ENCODE results near the gene TUBGCP4. TPM values are rescaled to one million over a fixed set of nuclear protein-coding genes. Genes with fewer than 3 reads are reported as not detected.

Gene TUBGCP4, protein sequence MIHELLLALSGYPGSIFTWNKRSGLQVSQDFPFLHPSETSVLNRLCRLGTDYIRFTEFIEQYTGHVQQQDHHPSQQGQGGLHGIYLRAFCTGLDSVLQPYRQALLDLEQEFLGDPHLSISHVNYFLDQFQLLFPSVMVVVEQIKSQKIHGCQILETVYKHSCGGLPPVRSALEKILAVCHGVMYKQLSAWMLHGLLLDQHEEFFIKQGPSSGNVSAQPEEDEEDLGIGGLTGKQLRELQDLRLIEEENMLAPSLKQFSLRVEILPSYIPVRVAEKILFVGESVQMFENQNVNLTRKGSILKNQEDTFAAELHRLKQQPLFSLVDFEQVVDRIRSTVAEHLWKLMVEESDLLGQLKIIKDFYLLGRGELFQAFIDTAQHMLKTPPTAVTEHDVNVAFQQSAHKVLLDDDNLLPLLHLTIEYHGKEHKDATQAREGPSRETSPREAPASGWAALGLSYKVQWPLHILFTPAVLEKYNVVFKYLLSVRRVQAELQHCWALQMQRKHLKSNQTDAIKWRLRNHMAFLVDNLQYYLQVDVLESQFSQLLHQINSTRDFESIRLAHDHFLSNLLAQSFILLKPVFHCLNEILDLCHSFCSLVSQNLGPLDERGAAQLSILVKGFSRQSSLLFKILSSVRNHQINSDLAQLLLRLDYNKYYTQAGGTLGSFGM
- 5.3 TPM for polyA plus RNA-seq (2013, experiment 1 of 2)
- 5.1 TPM for polyA plus RNA-seq (2013, experiment 2 of 2)

DNA sequence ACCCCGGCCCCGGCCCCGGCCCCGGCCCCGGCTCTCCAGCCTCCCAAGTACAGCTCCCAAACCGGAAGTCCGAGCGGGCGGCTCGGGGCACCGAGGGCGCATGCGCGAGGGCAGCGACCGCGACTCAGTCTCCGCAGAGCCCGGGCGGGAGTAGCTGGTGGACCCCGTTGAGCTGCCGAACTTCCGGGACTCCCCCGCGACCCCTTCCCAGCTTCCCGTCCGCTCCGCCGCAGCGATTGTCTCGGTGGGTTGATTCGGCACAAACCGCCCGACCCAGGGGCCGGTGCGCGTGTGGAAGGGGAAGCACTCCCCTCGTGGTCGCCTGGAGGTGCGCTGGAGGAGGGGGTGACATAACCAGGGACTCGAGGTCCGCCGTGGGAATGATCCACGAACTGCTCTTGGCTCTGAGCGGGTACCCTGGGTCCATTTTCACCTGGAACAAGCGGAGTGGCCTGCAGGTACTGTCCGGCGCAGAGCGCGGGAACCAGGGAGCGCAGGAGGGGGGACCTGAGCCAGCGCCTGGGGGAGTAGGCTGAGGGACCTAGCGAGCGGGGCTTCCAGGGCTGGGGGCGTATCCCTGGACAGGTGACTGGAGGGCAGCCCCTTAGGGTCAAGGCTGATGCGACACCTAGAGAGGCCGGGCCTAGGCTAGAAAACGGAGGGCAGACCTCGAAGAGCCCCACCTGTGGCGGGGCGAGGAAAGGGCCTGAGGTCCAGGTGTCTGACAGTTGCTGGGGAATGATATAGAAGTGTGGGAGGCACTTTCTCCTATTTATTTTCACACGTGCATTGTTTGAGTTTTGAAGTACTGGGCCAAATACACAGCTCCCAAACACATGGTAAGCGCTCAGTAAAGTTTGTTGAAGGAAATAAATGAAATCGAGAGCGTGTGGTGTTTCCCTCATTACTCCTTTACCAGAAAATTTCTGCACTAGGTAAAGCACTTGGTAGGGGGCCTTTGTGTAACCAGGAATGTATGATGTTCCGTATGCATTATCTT, at the start of gene TUBGCP4, which contains the start of gene ZSCAN29:
Gene TUBGCP4 (plus strand): TSS at position 127 of the 1,000 bp plus-strand sequence. CDS start 254 bp downstream, at position 381.
Gene ZSCAN29 (minus strand): TSS at position 69 of the 1,000 bp plus-strand sequence. CDS start 1,130 bp downstream, outside the sequence.
- H3K23ac ChIP-seq (ENCODE audit: low read length in 2 of 2) = peak within 1 kb of the TSS in 1 of 2 experiments; percentile 85
- peak within 1 kb of the TSS; percentile 95 to 97 for H3K4me3 ChIP-seq (ENCODE audit: insufficient read depth in 1 of 2, low read depth in 1 of 2, low read length in 2 of 2)
- H3K18ac ChIP-seq (ENCODE audit: low read depth in 1 of 2, low read length in 2 of 2) = peak within 1 kb of the TSS; percentile 83 to 92
- peak within 1 kb of the TSS; percentile 86 for H4K8ac ChIP-seq (ENCODE audit: low read length)
- no peak within 1 kb of the TSS for H2BK120ac ChIP-seq (ENCODE audit: low read depth, low read length)
- peak within 1 kb of the TSS; percentile 83 for H4K91ac ChIP-seq (ENCODE audit: low read length)
- H2BK15ac ChIP-seq (ENCODE audit: low read depth, poor library complexity, severe bottlenecking) = peak within 1 kb of the TSS; percentile 33
- H3K79me1 ChIP-seq (replicated peaks; ENCODE audit: low read length, poor library complexity, severe bottlenecking) = peaks cover 32% of the 10 kb centered on the region
- H3K4me2 ChIP-seq (ENCODE audit: low read length, poor library complexity, severe bottlenecking) = peak within 1 kb of the TSS; percentile 93
- no peak within 1 kb of the TSS for H2BK5ac ChIP-seq (ENCODE audit: low read depth, low read length, poor library complexity, severe bottlenecking)
- under 1% methylated on average over 55 of the region's 66 CpGs for WGBS
- peak within 1 kb of the TSS; percentile 93 for H3K9ac ChIP-seq (ENCODE audit: low read length)
- H2AK5ac ChIP-seq (ENCODE audit: low read length, severe bottlenecking) = no peak within 1 kb of the TSS
- peak; percentile 83 for DNase-seq
- peaks cover 14% of the 10 kb centered on the region for H3K4me1 ChIP-seq (ENCODE audit: control insufficient read depth, insufficient read depth, low read depth, low read length)
- peaks cover 11 to 29% of the 10 kb centered on the region in 2 experiments for H3K36me3 ChIP-seq (ENCODE audit: control insufficient read depth in 1 of 2, insufficient read depth in 2 of 2, low read depth in 1 of 2, low read length in 2 of 2)
- H3K9me3 ChIP-seq (ENCODE audit: control insufficient read depth, low read length) = no peaks in the 10 kb centered on the region
- peak within 1 kb of the TSS in 1 of 2 experiments; percentile 83 for H3K14ac ChIP-seq (ENCODE audit: low read length in 2 of 2)
- H3K4ac ChIP-seq (ENCODE audit: low read depth in 1 of 2, low read length in 2 of 2) = peak within 1 kb of the TSS in 1 of 2 experiments; percentile 81
- H3K27me3 ChIP-seq (ENCODE audit: control insufficient read depth in 1 of 2, insufficient read depth in 1 of 2, low read length in 2 of 2) = no peaks in the 10 kb centered on the region
- peak within 1 kb of the TSS; percentile 73 for H2AFZ ChIP-seq (ENCODE audit: low read depth, low read length)
- no peak within 1 kb of the TSS for H3K27ac ChIP-seq (ENCODE audit: low read length, poor library complexity, severe bottlenecking)
- no peak within 1 kb of the TSS for H2BK12ac ChIP-seq (ENCODE audit: low read length in 2 of 2)

DNA sequence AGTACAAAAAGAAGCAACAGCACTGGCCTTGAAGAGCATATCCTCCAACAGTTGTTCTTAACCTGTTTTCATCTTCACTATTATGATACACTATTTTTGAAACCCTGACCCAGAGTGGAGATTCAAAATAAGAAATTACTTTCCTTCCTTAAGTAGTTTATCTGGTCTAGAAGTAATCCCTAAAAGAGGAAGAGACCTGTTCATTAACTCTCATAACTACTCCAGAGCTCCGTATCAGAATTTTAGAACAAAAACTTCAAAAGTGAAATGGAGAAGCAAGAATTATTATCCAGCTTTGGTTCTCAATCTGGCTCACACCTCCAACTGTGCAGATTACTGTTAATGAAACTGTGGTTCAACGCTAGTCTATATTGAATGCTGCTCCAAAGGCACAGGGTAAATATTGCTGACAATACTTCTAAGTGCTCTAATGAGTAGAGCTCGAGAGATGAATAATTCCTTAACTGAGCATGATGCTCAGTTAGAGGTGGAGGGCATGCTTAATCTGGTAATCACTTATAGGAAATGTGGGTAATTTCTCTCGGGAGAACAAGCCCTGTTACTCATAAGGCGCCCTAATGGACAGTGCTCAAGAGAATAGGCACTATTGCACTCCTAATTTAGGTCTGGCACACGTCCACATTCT, 45.7 kb upstream of the TUBGCP4 start:
- Histone ChIP-seq H2BK5ac (ENCODE audit: low read depth, low read length, poor library complexity, severe bottlenecking) (no peak overlapping the region), H3K9me3 (ENCODE audit: control insufficient read depth, low read length) (no peaks in the 10 kb centered on the region)

DNA sequence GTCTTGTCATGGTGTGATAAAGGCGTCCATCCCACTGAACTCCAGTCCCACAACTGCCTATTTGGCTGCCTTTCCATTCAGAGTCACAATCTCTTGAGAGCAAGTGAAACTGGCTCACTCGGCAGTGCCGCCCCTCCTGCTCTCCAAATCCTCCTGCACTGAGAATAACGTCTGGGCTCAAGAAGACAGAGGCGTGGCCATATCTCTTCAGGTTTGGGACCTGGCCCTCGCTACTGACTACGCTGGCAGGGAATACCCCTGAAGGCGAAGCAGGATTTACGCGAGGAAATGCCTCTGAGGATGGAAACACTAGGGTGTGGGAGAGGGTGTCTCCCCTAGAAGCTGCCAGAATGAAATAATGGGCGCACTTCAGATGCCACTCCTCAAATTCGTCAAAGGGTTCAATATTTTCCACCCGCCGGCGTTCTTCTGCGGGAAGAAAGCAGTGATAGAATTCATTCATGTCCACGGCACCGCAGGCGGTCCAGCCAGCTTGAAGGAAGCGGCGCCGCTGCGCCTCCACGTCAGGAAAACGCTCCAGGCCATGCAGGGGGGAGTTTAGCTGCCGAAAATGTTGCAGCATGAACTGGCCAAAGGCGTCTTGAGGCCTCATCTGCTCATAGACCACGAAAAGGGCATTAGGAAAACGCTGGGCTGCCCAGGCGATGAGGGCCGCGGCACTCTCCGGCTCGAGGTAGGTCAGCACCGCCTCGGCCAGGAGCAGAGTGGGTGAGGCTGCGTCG, 41.5 kb upstream of the TUBGCP4 start:
- H3K4ac ChIP-seq (ENCODE audit: low read depth in 1 of 2, low read length in 2 of 2) = peak overlapping the region; percentile 52 to 91
- no peak for DNase-seq
- peaks cover 10% of the 10 kb centered on the region for H3K4me1 ChIP-seq (ENCODE audit: control insufficient read depth, insufficient read depth, low read depth, low read length)
- peak overlapping the region; percentile 99 for H4K8ac ChIP-seq (ENCODE audit: low read length)
- peak overlapping the region; percentile 57 for H3K4me2 ChIP-seq (ENCODE audit: low read length, poor library complexity, severe bottlenecking)
- H4K91ac ChIP-seq (ENCODE audit: low read length) = peak overlapping the region; percentile 65
- H2BK5ac ChIP-seq (ENCODE audit: low read depth, low read length, poor library complexity, severe bottlenecking) = no peak overlapping the region
- H3K23ac ChIP-seq (ENCODE audit: low read length in 2 of 2) = no peak overlapping the region
- H3K79me1 ChIP-seq (replicated peaks; ENCODE audit: low read length, poor library complexity, severe bottlenecking) = peaks cover 18% of the 10 kb centered on the region
- WGBS = 25% methylated on average over 38 of the region's 38 CpGs
- peak overlapping the region in 1 of 2 experiments; percentile 87 for H3K14ac ChIP-seq (ENCODE audit: low read length in 2 of 2)
- H3K4me3 ChIP-seq (ENCODE audit: insufficient read depth in 1 of 2, low read depth in 1 of 2, low read length in 2 of 2) = peak overlapping the region; percentile 86 to 90
- peak overlapping the region; percentile 12 for H2AK5ac ChIP-seq (ENCODE audit: low read length, severe bottlenecking)
- peak overlapping the region; percentile 90 for H3K27ac ChIP-seq (ENCODE audit: low read length, poor library complexity, severe bottlenecking)
- no peak overlapping the region for H2BK120ac ChIP-seq (ENCODE audit: low read depth, low read length)
- peak overlapping the region; percentile 62 for H2AFZ ChIP-seq (ENCODE audit: low read depth, low read length)
- H3K36me3 ChIP-seq (ENCODE audit: control insufficient read depth in 1 of 2, insufficient read depth in 2 of 2, low read depth in 1 of 2, low read length in 2 of 2) = peaks cover 0 to 26% of the 10 kb centered on the region in 2 experiments
- no peaks in the 10 kb centered on the region for H3K27me3 ChIP-seq (ENCODE audit: control insufficient read depth in 1 of 2, insufficient read depth in 1 of 2, low read length in 2 of 2)
- H3K18ac ChIP-seq (ENCODE audit: low read depth in 1 of 2, low read length in 2 of 2) = peak overlapping the region; percentile 46 to 67
- peak overlapping the region in 1 of 2 experiments; percentile 37 for H2BK12ac ChIP-seq (ENCODE audit: low read length in 2 of 2)
- no peaks in the 10 kb centered on the region for H3K9me3 ChIP-seq (ENCODE audit: control insufficient read depth, low read length)
- H2BK15ac ChIP-seq (ENCODE audit: low read depth, poor library complexity, severe bottlenecking) = peak overlapping the region; percentile 9
- peak overlapping the region; percentile 89 for H3K9ac ChIP-seq (ENCODE audit: low read length)

More for the DNA sequence above, 45.7 kb upstream of the TUBGCP4 start:
- Histone ChIP-seq H2BK12ac (ENCODE audit: low read length in 2 of 2) (no peak overlapping the region), H3K23ac (ENCODE audit: low read length in 2 of 2) (no peak overlapping the region), H3K27me3 (ENCODE audit: control insufficient read depth in 1 of 2, insufficient read depth in 1 of 2, low read length in 2 of 2) (peaks cover 0 to 4% of the 10 kb centered on the region in 2 experiments), H4K91ac (ENCODE audit: low read length) (no peak overlapping the region), H3K14ac (ENCODE audit: low read length in 2 of 2) (no peak overlapping the region), H3K27ac (ENCODE audit: low read length, poor library complexity, severe bottlenecking) (no peak overlapping the region), H2BK120ac (ENCODE audit: low read depth, low read length) (no peak overlapping the region), H4K8ac (ENCODE audit: low read length) (no peak overlapping the region), H3K4me2 (ENCODE audit: low read length, poor library complexity, severe bottlenecking) (no peak overlapping the region), H3K4me3 (ENCODE audit: insufficient read depth in 1 of 2, low read depth in 1 of 2, low read length in 2 of 2) (no peak overlapping the region), H2AFZ (ENCODE audit: low read depth, low read length) (no peak overlapping the region), H3K18ac (ENCODE audit: low read depth in 1 of 2, low read length in 2 of 2) (no peak overlapping the region), H3K4ac (ENCODE audit: low read depth in 1 of 2, low read length in 2 of 2) (no peak overlapping the region), H3K36me3 (ENCODE audit: control insufficient read depth in 1 of 2, insufficient read depth in 2 of 2, low read depth in 1 of 2, low read length in 2 of 2) (peaks cover 0 to 17% of the 10 kb centered on the region in 2 experiments), H2BK15ac (ENCODE audit: low read depth, poor library complexity, severe bottlenecking) (no peak overlapping the region), H3K79me1 (replicated peaks; ENCODE audit: low read length, poor library complexity, severe bottlenecking) (peaks cover 14% of the 10 kb centered on the region), H3K9ac (ENCODE audit: low read length) (no peak overlapping the region), H3K4me1 (ENCODE audit: control insufficient read depth, insufficient read depth, low read depth, low read length) (peaks cover 10% of the 10 kb centered on the region), H2AK5ac (ENCODE audit: low read length, severe bottlenecking) (no peak overlapping the region)
- DNase-seq = no peak
- WGBS = 82% methylated on average over 5 of the region's 6 CpGs

All from mesenchymal stem cell (in vitro differentiated cells and primary cell).